HG03469 (cell line): Measurements from ENCODE around the gene GPC1.
"Not testable (repeated sequence)": the region's sequence is repeated elsewhere in the genome, so short reads cannot be mapped to it uniquely, and the experiment has no call there.

Source experiments
- ATAC-seq: cut with Tn5 transposase; IDR thresholded peaks from one replicate; pipeline ENCODE4 v1.9.1; 2021; ENCODE audit warnings: mild to moderate bottlenecking, moderate library complexity, moderate number of reproducible peaks; ENCODE audit not compliant: unreplicated experiment

The GPC1 gene

GRCh38 chr2:240497082-240497481, 61.6 kb downstream of the GPC1 start:
- not testable (repeated sequence) for ATAC-seq

- no peak for ATAC-seq
These were observed 62.9 kb downstream of the GPC1 start for GRCh38 chr2:240498171-240498957.

- no peak for ATAC-seq
These were observed 63.4 kb downstream of the GPC1 start for GRCh38 chr2:240498958-240499260.

GRCh38 chr2:240499309-240500301, 64.1 kb downstream of the GPC1 start:
- ATAC-seq = no peak

GRCh38 chr2:240500561-240501423, 65.3 kb downstream of the GPC1 start:
- no peak for ATAC-seq

GRCh38 chr2:240501531-240501991, 66.1 kb downstream of the GPC1 start:
- ATAC-seq = no peak

- ATAC-seq = no peak
These were observed 66.6 kb downstream of the GPC1 start for GRCh38 chr2:240502059-240502429.

GRCh38 chr2:240502430-240503121, 67.1 kb downstream of the GPC1 start:
- ATAC-seq = no peak

GRCh38 chr2:240503375-240503774, 67.9 kb downstream of the GPC1 start:
- ATAC-seq = no peak

- no peak for ATAC-seq
These were observed 68.4 kb downstream of the GPC1 start for GRCh38 chr2:240503848-240504247.

GRCh38 chr2:240505910-240506309, 70.4 kb downstream of the GPC1 start:
- no peak for ATAC-seq

GRCh38 chr2:240506406-240507059, 71.1 kb downstream of the GPC1 start:
- ATAC-seq = no peak

GRCh38 chr2:240507060-240507777, 71.8 kb downstream of the GPC1 start:
- no peak for ATAC-seq

- no peak for ATAC-seq
These were observed 72.4 kb downstream of the GPC1 start for GRCh38 chr2:240507778-240508251.

GRCh38 chr2:240508832-240509545, 73.5 kb downstream of the GPC1 start:
- ATAC-seq = no peak

- ATAC-seq = no peak
These were observed 74.4 kb downstream of the GPC1 start for GRCh38 chr2:240509667-240510512.

GRCh38 chr2:240510513-240511210, 75.2 kb downstream of the GPC1 start:
- ATAC-seq = no peak
